Stimulated activated CD8-positive, alpha-beta memory T cell treated with anti-CD3 and anti-CD28 coated beads, Interleukin-2, amount 100 ng/mL, for 1 hour (primary cell): ENCODE results near the gene NHP2.
"Not testable (repeated sequence)": the region's sequence is repeated elsewhere in the genome, so short reads cannot be mapped to it uniquely, and the experiment has no call there.

Source experiments
- DNase-seq, 2 donors: peaks; one replicate each; pipeline ENCODE4 v3.0.0-alpha.2; 2020; ENCODE audit warnings: low read depth in 2 of 2

NHP2 gene

GRCh38 chr5:178153530-178154340 is at the start of gene NHP2:
TSS of gene NHP2 (minus strand) at chr5:178153885. CDS start at chr5:178153817, 68 bp downstream.
- DNase-seq = peak; percentile 94 to 95

- DNase-seq = no peak
Measured at GRCh38 chr5:178202541-178202940, 48.9 kb upstream of the NHP2 start.

- DNase-seq = no peak
Measured at GRCh38 chr5:178201927-178202235, 48.2 kb upstream of the NHP2 start.

- DNase-seq = no peak
Measured at GRCh38 chr5:178201221-178201926, 47.7 kb upstream of the NHP2 start.

GRCh38 chr5:178199581-178200434 is 46.1 kb upstream of the NHP2 start:
- no peak for DNase-seq

GRCh38 chr5:178198706-178199105 is 45.0 kb upstream of the NHP2 start:
- no peak for DNase-seq

- not testable (repeated sequence) for DNase-seq
Measured at GRCh38 chr5:178198151-178198550, 44.5 kb upstream of the NHP2 start.

GRCh38 chr5:178196986-178197385 is 43.3 kb upstream of the NHP2 start:
- DNase-seq = no peak

- DNase-seq = no peak
Measured at GRCh38 chr5:178196281-178196812, 42.7 kb upstream of the NHP2 start.

- no peak for DNase-seq
Measured at GRCh38 chr5:178194026-178194425, 40.3 kb upstream of the NHP2 start.

- no peak for DNase-seq
Measured at GRCh38 chr5:178193251-178193809, 39.6 kb upstream of the NHP2 start.

- no peak for DNase-seq
Measured at GRCh38 chr5:178192787-178193186, 39.1 kb upstream of the NHP2 start.

GRCh38 chr5:178192244-178192643 is 38.6 kb upstream of the NHP2 start:
- no peak for DNase-seq

- no peak for DNase-seq
Measured at GRCh38 chr5:178191661-178192060, 38.0 kb upstream of the NHP2 start.

GRCh38 chr5:178189433-178189832 is 35.7 kb upstream of the NHP2 start:
- DNase-seq = no peak

- DNase-seq = no peak
Measured at GRCh38 chr5:178187014-178187413, 33.3 kb upstream of the NHP2 start, which contains the start of gene GMCL2. TSS of gene GMCL2 (minus strand) at chr5:178187371. CDS start at chr5:178187299, 72 bp downstream.

- DNase-seq = no peak
Measured at GRCh38 chr5:178186427-178186826, 32.7 kb upstream of the NHP2 start.

- DNase-seq = no peak
Measured at GRCh38 chr5:178182158-178182876, 28.6 kb upstream of the NHP2 start.

GRCh38 chr5:178180141-178180863 is 26.6 kb upstream of the NHP2 start:
- DNase-seq = no peak

- DNase-seq = no peak
Measured at GRCh38 chr5:178177569-178177968, 23.9 kb upstream of the NHP2 start.
